ENCODE results near the gene PRAC2.

PRAC2 gene

DNA sequence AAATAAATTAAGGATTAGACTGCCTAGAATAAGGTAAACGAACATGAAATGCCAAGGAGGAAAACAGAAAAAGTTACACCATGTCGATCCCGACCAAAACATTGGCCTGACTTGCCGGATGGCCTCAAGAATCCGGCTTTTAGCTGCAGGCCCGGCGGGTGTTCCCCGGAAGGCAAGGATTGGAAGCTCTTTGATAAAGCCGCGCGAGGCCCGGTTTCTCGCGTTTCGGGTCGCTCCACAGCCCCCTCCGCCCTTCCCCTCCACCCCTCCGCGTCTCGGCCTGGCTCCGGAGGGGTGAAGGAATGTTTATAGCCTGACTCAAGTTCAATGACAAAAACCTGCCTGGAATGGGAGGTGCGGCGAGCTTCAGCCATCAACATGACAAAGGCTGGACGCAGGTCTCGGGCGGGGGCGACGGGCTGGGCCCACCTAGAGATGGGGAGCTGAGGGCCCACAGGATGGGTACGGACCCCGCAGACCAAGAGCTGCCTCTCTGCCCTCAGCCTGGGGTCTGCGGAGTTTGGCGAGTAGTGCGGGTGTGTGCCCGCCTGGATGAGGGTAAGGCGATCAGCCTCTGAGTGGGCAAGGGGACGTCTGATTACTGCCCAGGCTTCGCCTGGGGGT lies 3.2 kb upstream of the PRAC2 start:
- DNase-seq: no peak
- H3K36me3 ChIP-seq (replicated peaks; ENCODE audit: insufficient read depth, low read length): no peaks in the 10 kb centered on the region
- H4K20me1 ChIP-seq (ENCODE audit: insufficient read depth, low read length): no peaks in the 10 kb centered on the region
- H3K27me3 ChIP-seq (replicated peaks; ENCODE audit: insufficient read depth, low read length): peaks cover 71% of the 10 kb centered on the region
- no peak overlapping the region for H2AFZ ChIP-seq (ENCODE audit: low read length)
- H3K4me1 ChIP-seq (ENCODE audit: low read length): no peaks in the 10 kb centered on the region
- H3K9me2 ChIP-seq (replicated peaks; ENCODE audit: insufficient read depth, low read length): no peaks in the 10 kb centered on the region
- no peak overlapping the region for H3K4me3 ChIP-seq (ENCODE audit: low read length)
- no peaks in the 10 kb centered on the region for H3F3A ChIP-seq (ENCODE audit: insufficient read depth, low read length)
- no peaks in the 10 kb centered on the region for H3K9me3 ChIP-seq (replicated peaks; ENCODE audit: insufficient read depth, low read length)
- H3K27ac ChIP-seq (ENCODE audit: low read length): no peak overlapping the region
- no peaks in the 10 kb centered on the region for H3K79me2 ChIP-seq (ENCODE audit: low read length)
- no peak for TF ChIP-seq EZH2phosphoT487 (IDR thresholded peaks at IDR 0.05; ENCODE audit: low read length)
- TF ChIP-seq EZH2 (optimal IDR thresholded peaks at IDR 0.05; ENCODE audit: low read depth, low read length): no peak
- TF ChIP-seq, protein P1, sequence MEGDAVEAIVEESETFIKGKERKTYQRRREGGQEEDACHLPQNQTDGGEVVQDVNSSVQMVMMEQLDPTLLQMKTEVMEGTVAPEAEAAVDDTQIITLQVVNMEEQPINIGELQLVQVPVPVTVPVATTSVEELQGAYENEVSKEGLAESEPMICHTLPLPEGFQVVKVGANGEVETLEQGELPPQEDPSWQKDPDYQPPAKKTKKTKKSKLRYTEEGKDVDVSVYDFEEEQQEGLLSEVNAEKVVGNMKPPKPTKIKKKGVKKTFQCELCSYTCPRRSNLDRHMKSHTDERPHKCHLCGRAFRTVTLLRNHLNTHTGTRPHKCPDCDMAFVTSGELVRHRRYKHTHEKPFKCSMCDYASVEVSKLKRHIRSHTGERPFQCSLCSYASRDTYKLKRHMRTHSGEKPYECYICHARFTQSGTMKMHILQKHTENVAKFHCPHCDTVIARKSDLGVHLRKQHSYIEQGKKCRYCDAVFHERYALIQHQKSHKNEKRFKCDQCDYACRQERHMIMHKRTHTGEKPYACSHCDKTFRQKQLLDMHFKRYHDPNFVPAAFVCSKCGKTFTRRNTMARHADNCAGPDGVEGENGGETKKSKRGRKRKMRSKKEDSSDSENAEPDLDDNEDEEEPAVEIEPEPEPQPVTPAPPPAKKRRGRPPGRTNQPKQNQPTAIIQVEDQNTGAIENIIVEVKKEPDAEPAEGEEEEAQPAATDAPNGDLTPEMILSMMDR (IDR thresholded peaks at IDR 0.05; ENCODE audit: low read length): no peak
- no peak overlapping the region for H3K4me2 ChIP-seq (ENCODE audit: low read depth, low read length)
- H3K9ac ChIP-seq (ENCODE audit: low read length): no peak overlapping the region

GRCh38 chr17:48720266-48721008 lies 2.5 kb upstream of the PRAC2 start:
- no peak overlapping the region for H3K9ac ChIP-seq (ENCODE audit: low read length)
- no peaks in the 10 kb centered on the region for H3K4me1 ChIP-seq (ENCODE audit: low read length)
- no peak overlapping the region for H3K4me2 ChIP-seq (ENCODE audit: low read depth, low read length)
- H3K4me3 ChIP-seq (ENCODE audit: low read length): no peak overlapping the region
- no peak overlapping the region for H3K27ac ChIP-seq (ENCODE audit: low read length)
- no peak for DNase-seq
- no peaks in the 10 kb centered on the region for H4K20me1 ChIP-seq (ENCODE audit: insufficient read depth, low read length)
- H3K36me3 ChIP-seq (replicated peaks; ENCODE audit: insufficient read depth, low read length): no peaks in the 10 kb centered on the region
- no peaks in the 10 kb centered on the region for H3K79me2 ChIP-seq (ENCODE audit: low read length)
- H2AFZ ChIP-seq (ENCODE audit: low read length): no peak overlapping the region
- H3K9me3 ChIP-seq (replicated peaks; ENCODE audit: insufficient read depth, low read length): no peaks in the 10 kb centered on the region
- TF ChIP-seq EZH2 (optimal IDR thresholded peaks at IDR 0.05; ENCODE audit: low read depth, low read length) (no peak), EZH2phosphoT487 (IDR thresholded peaks at IDR 0.05; ENCODE audit: low read length) (no peak)
- TF ChIP-seq, protein P1 (IDR thresholded peaks at IDR 0.05; ENCODE audit: low read length): no peak
- H3K9me2 ChIP-seq (replicated peaks; ENCODE audit: insufficient read depth, low read length): no peaks in the 10 kb centered on the region
- H3K27me3 ChIP-seq (replicated peaks; ENCODE audit: insufficient read depth, low read length): peaks cover 77% of the 10 kb centered on the region
- no peaks in the 10 kb centered on the region for H3F3A ChIP-seq (ENCODE audit: insufficient read depth, low read length)

- H3K79me2 ChIP-seq (ENCODE audit: low read length): no peaks in the 10 kb centered on the region
- H3K4me2 ChIP-seq (ENCODE audit: low read depth, low read length): no peak overlapping the region
- TF ChIP-seq EZH2 (optimal IDR thresholded peaks at IDR 0.05; ENCODE audit: low read depth, low read length): no peak
- TF ChIP-seq EZH2phosphoT487 (IDR thresholded peaks at IDR 0.05; ENCODE audit: low read length): no peak
- TF ChIP-seq, protein P1 (IDR thresholded peaks at IDR 0.05; ENCODE audit: low read length): no peak
- H3K36me3 ChIP-seq (replicated peaks; ENCODE audit: insufficient read depth, low read length): no peaks in the 10 kb centered on the region
- H3K9ac ChIP-seq (ENCODE audit: low read length): no peak overlapping the region
- no peaks in the 10 kb centered on the region for H3K4me1 ChIP-seq (ENCODE audit: low read length)
- H4K20me1 ChIP-seq (ENCODE audit: insufficient read depth, low read length): no peaks in the 10 kb centered on the region
- no peaks in the 10 kb centered on the region for H3F3A ChIP-seq (ENCODE audit: insufficient read depth, low read length)
- no peaks in the 10 kb centered on the region for H3K9me3 ChIP-seq (replicated peaks; ENCODE audit: insufficient read depth, low read length)
- no peak for DNase-seq
- H3K4me3 ChIP-seq (ENCODE audit: low read length): no peak overlapping the region
- no peak overlapping the region for H2AFZ ChIP-seq (ENCODE audit: low read length)
- no peak overlapping the region for H3K27ac ChIP-seq (ENCODE audit: low read length)
- no peaks in the 10 kb centered on the region for H3K9me2 ChIP-seq (replicated peaks; ENCODE audit: insufficient read depth, low read length)
- H3K27me3 ChIP-seq (replicated peaks; ENCODE audit: insufficient read depth, low read length): peaks cover 83% of the 10 kb centered on the region
Measured at GRCh38 chr17:48721009-48721402, 2.0 kb upstream of the PRAC2 start.
